OCI-LY7 (cell line): ENCODE measurements around the gene WDR83.

Source experiments
- EZH2phosphoT487 ChIP-seq: fragments of 200-600 bp; sonication (generic); IDR thresholded peaks from 2 replicates; pipeline ENCODE4 v1.6.1; 2018; ENCODE audit warnings: low read depth, borderline replicate concordance, mild to moderate bottlenecking, mixed run types, antibody characterized with exemption, low read length, moderate library complexity, mixed read lengths
- TF ChIP-seq, protein P1 (sequence below): fragments of 200-600 bp; sonication (generic); conservative IDR thresholded peaks from 2 replicates; pipeline ENCODE4 v1.5.1; 2014; ENCODE audit warnings: mild to moderate bottlenecking, antibody characterized with exemption, low read length, moderate library complexity, mixed read lengths

DNA sequence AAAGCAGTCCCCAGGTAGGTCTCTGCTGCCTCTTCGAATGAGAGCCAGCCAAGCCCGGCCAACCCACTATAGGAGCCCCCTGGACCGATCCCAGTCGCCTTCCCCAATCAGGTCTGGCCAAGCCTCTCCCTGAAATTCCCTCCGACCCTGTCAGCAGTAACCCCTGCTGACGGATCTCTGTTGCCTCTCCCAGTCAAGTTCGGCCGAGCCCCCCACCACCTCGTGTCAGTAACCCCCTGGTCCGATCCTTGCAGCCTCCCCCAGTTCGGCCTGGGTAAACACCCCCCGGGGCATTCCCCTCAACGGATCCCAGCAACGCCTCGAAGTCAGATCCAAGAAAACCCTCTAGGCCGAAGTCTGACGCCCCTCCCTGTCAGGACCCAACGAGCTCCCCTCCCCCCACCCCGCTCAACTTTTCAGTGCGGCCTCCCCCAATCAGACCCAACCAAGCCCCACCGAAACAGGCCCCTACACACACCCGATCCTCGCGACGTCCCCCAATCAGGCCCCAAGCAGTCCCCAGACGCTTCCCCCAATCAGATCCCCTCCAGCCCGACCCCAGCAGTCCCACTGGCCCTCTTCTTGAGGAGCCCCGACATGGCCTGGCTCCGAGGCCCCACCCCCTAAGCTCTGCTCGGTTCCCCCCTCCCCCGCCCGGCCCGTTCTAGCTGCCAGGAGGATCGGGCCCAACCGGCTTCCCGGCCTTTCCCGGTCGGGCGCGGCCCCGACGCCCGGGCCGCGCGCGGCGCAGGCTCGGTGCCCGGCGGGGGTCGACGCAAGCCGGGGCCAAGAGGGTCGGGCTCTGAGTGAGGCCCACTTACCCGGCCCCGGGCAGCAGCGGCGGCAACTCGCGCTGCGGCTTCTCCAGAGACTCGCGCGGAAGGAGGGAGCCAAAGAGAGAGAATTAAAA is 55.3 kb downstream of the WDR83 start:
- TF ChIP-seq, protein P1, sequence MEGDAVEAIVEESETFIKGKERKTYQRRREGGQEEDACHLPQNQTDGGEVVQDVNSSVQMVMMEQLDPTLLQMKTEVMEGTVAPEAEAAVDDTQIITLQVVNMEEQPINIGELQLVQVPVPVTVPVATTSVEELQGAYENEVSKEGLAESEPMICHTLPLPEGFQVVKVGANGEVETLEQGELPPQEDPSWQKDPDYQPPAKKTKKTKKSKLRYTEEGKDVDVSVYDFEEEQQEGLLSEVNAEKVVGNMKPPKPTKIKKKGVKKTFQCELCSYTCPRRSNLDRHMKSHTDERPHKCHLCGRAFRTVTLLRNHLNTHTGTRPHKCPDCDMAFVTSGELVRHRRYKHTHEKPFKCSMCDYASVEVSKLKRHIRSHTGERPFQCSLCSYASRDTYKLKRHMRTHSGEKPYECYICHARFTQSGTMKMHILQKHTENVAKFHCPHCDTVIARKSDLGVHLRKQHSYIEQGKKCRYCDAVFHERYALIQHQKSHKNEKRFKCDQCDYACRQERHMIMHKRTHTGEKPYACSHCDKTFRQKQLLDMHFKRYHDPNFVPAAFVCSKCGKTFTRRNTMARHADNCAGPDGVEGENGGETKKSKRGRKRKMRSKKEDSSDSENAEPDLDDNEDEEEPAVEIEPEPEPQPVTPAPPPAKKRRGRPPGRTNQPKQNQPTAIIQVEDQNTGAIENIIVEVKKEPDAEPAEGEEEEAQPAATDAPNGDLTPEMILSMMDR: no peak
- TF ChIP-seq EZH2phosphoT487: no peak
